NCI-H1694 (cell line): Measurements from ENCODE around the gene LMO7.

Experiments
- DNase-seq: peaks from one replicate; lab custom pipeline; 2025; lab: John Stamatoyannopoulos, UW

LMO7 gene

DNA sequence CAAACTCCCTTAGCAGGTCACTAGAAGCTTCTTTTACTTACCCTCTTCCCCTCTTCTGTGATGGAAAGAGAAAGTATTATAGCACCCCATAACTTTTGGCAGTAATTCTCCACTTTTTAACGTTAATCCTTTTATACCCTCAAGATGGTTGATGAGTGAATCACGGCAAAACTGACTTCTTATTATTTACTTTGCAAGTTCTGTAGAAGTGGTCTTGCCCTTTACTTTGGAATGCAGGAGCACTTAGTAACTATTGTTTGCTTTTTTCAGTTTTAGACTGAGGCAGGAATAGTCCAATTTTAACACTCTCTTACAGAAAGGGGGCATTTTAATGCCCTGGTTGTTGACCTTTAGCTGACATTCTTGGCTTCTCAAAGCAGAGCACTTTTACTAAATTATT, 260.1 kb downstream of the LMO7 start:
- DNase-seq, result no peak

GRCh38 chr13:75897386-75897785, 261.3 kb downstream of the LMO7 start:
- DNase-seq, result no peak

- DNase-seq, result no peak
Measured at GRCh38 chr13:75901501-75901900, 265.4 kb downstream of the LMO7 start.

GRCh38 chr13:75902166-75903104, 266.3 kb downstream of the LMO7 start:
- DNase-seq, result peak; percentile 25

DNA sequence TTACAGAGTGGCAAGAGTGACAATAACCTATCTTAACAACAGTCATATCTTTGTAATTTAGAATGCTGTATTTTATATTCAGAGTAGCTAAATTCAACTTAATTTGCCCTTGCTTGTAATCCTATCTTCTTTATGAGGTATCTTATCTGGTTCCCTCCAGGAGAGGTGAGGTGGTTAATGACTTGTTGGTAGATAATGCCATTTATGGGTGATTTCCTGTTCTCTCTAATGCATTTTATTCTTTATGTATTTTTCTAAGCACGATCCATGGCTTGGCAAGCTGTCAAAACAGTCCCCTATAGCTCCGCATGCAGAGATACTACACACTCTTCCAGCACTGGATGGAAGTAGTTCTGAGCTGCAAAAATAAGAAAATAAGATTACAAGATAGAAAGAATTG, 267.9 kb downstream of the LMO7 start:
- DNase-seq, result no peak

DNA sequence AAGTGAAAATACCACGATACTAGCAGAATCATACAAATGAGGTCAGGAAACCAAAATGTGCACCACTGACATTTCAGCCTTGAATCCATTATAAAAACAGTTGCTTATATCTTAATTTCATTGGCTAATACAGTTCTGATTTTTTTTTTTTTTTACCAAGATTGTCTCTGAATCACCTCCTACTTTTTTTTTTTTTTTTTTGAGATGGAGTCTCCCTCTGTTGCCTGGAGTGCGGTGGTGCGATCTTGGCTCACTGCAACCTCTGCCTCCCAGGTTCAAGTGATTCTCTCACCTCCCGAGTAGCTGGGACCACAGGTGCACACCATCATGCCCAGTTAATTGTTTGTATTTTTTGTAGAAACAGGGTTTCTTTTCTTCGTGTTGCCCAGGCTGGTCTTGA, 270.2 kb downstream of the LMO7 start:
- DNase-seq, result no peak

GRCh38 chr13:75907044-75907443, 270.9 kb downstream of the LMO7 start:
- DNase-seq, result peak; percentile 84

- DNase-seq, result peak; percentile 96
Measured at GRCh38 chr13:75908141-75908540, 272.0 kb downstream of the LMO7 start.
